HG02840 (cell line): ENCODE data around the gene CDKN1A.
"Not testable (repeated sequence)": the region's sequence is repeated elsewhere in the genome, so short reads cannot be mapped to it uniquely, and the experiment has no call there.

Source experiments
- ATAC-seq: cut with Tn5 transposase; IDR thresholded peaks from one replicate; pipeline ENCODE4 v1.9.1; 2021; ENCODE audit warnings: mild to moderate bottlenecking, moderate library complexity, moderate number of reproducible peaks; ENCODE audit not compliant: unreplicated experiment, low FRiP score

CDKN1A gene

GRCh38 chr6:36692861-36693702 lies 14.6 kb downstream of the CDKN1A start:
- no peak for ATAC-seq

GRCh38 chr6:36694616-36695015 lies 16.1 kb downstream of the CDKN1A start:
- ATAC-seq: no peak

GRCh38 chr6:36695414-36695813 lies 16.9 kb downstream of the CDKN1A start:
- no peak for ATAC-seq

- no peak for ATAC-seq
Measured at GRCh38 chr6:36697481-36697903, 19.0 kb downstream of the CDKN1A start, which contains the start of gene RAB44. TSS of gene RAB44 (plus strand) at chr6:36697826. CDS start at chr6:36704236, 6,410 bp downstream.

- ATAC-seq: no peak
Measured at GRCh38 chr6:36698196-36698595, 19.7 kb downstream of the CDKN1A start.

GRCh38 chr6:36698871-36699271 lies 20.4 kb downstream of the CDKN1A start:
- ATAC-seq: no peak

- no peak for ATAC-seq
Measured at GRCh38 chr6:36699348-36699747, 20.8 kb downstream of the CDKN1A start.

- no peak for ATAC-seq
Measured at GRCh38 chr6:36700071-36700812, 21.7 kb downstream of the CDKN1A start.

GRCh38 chr6:36700831-36701230 lies 22.3 kb downstream of the CDKN1A start:
- ATAC-seq: no peak

GRCh38 chr6:36701401-36701991 lies 23.0 kb downstream of the CDKN1A start:
- no peak for ATAC-seq

- ATAC-seq: no peak
Measured at GRCh38 chr6:36702656-36703055, 24.1 kb downstream of the CDKN1A start.

GRCh38 chr6:36703081-36703606 lies 24.6 kb downstream of the CDKN1A start:
- no peak for ATAC-seq

GRCh38 chr6:36703982-36704381 lies 25.5 kb downstream of the CDKN1A start:
- ATAC-seq: no peak

- not testable (repeated sequence) for ATAC-seq
Measured at GRCh38 chr6:36704961-36705577, 26.6 kb downstream of the CDKN1A start.

GRCh38 chr6:36706339-36706738 lies 27.8 kb downstream of the CDKN1A start:
- ATAC-seq: no peak

- no peak for ATAC-seq
Measured at GRCh38 chr6:36712816-36713215, 34.3 kb downstream of the CDKN1A start.

- ATAC-seq: no peak
Measured at GRCh38 chr6:36713846-36714245, 35.3 kb downstream of the CDKN1A start.

GRCh38 chr6:36714511-36714910 lies 36.0 kb downstream of the CDKN1A start:
- ATAC-seq: no peak

- ATAC-seq: no peak
Measured at GRCh38 chr6:36715469-36715868, 37.0 kb downstream of the CDKN1A start.

- no peak for ATAC-seq
Measured at GRCh38 chr6:36716476-36717093, 38.1 kb downstream of the CDKN1A start.
